ENCODE data around the gene UACA. TPM values are rescaled to one million over a fixed set of nuclear protein-coding genes. Genes with fewer than 3 reads are reported as not detected.
A peak's percentile ranks its signal among the peaks of the same experiment; 100 is the strongest.

Gene UACA
- total and polyA plus RNA-seq, 8 donors = 4.9 to 135 (median 36.1) TPM

DNA sequence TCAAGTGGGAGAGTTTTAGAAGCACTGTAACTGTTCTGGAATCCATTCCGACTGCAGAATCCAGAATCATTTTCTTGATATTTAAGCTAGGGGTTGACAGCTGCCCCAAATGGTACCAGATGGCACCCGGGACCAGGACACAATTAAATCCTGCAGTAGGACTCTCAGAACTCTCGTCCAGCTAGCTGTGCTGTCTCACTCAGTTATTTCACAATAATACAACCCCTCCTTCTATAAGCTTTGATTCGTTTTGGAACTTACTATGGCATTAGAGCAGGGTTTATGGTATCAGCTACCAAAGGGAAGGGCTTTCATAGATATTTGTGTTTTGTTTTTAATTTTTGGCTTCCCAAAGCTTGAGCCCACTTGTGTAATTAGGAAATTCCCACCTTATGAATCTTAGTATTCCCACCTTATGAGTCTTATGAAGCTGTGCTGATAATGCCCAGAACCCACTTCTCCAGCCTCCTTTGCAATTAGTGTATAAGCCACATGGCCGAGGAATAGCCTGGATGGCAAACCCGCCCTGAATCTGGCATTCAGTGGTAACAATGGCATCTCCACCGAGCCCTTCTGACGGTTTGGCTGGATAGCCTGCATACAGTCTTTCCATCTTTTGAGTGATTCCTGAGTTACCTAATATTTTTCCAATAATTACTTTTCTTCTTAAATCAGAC, 120.1 kb downstream of the UACA start:
- no peaks in the 10 kb centered on the region for H3K36me3 ChIP-seq
- H3K4me3 ChIP-seq = no peak overlapping the region
- no peaks in the 10 kb centered on the region for H3K4me1 ChIP-seq
- intact Hi-C loops (cut with DNase I; ENCODE audit: low total_unique reads) = no loop called here
- no peak overlapping the region for H3K27ac ChIP-seq
- no peak for DNase-seq
- WGBS, 5 donors = 82 to 89% (median 86%) methylated on average over 8 of the region's 8 CpGs
- H3K9me3 ChIP-seq = no peaks in the 10 kb centered on the region
- no peak for TF ChIP-seq POLR2A (IDR thresholded peaks at IDR 0.05)
- no peak for TF ChIP-seq EP300 (IDR thresholded peaks at IDR 0.05)
- no peak for TF ChIP-seq POLR2AphosphoS5 (IDR thresholded peaks at IDR 0.05)
- TF ChIP-seq, protein P1, sequence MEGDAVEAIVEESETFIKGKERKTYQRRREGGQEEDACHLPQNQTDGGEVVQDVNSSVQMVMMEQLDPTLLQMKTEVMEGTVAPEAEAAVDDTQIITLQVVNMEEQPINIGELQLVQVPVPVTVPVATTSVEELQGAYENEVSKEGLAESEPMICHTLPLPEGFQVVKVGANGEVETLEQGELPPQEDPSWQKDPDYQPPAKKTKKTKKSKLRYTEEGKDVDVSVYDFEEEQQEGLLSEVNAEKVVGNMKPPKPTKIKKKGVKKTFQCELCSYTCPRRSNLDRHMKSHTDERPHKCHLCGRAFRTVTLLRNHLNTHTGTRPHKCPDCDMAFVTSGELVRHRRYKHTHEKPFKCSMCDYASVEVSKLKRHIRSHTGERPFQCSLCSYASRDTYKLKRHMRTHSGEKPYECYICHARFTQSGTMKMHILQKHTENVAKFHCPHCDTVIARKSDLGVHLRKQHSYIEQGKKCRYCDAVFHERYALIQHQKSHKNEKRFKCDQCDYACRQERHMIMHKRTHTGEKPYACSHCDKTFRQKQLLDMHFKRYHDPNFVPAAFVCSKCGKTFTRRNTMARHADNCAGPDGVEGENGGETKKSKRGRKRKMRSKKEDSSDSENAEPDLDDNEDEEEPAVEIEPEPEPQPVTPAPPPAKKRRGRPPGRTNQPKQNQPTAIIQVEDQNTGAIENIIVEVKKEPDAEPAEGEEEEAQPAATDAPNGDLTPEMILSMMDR (IDR thresholded peaks at IDR 0.05) = no peak
- no peaks in the 10 kb centered on the region for H3K27me3 ChIP-seq

DNA sequence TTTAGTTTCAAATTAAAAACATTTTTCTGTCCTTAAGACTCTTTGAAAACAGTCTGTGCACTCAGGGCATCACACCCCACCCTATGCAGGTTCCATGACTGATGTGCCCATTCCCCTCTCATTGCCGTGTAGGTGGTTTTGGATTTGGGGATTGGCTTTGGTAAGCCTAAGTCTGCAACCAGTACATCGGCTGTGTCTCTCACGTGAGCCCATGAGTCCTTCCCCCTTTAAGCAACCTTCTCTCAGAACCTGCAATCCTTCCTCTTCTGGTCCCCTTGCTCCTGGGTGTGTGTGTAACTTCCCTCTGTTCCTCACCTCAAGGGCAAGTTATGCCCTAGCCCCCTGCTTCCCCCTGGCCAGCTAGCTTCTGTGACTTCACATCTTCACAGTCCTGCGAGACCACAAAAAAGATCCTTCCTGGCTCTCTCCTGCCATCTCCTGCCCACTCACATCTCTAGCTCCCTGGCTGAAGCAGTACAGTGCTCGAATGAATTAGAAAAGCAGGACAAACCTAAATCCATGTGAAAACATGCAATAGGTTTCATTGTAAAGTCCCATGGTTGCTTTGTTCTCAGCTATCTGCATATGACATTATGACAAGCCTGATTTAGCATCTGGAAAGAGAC, 126.7 kb downstream of the UACA start:
- Histone ChIP-seq H3K4me3 (no peak overlapping the region), H3K27me3 (no peaks in the 10 kb centered on the region), H3K4me1 (peaks cover 3 to 20% (median 9%) of the 10 kb centered on the region in 4 donors), H3K27ac (no peak overlapping the region), H3K36me3 (no peaks in the 10 kb centered on the region), H3K9me3 (no peaks in the 10 kb centered on the region)
- peak in 1 of 2 donors; percentile 67 for DNase-seq
- TF ChIP-seq POLR2A (IDR thresholded peaks at IDR 0.05) (no peak), POLR2AphosphoS5 (IDR thresholded peaks at IDR 0.05) (no peak), EP300 (IDR thresholded peaks at IDR 0.05) (no peak)
- TF ChIP-seq, protein P1 (IDR thresholded peaks at IDR 0.05) = no peak
- 63 to 74% (median 70%) methylated on average over 5 of the region's 5 CpGs for WGBS, 5 donors
- intact Hi-C loops (cut with DNase I; ENCODE audit: low total_unique reads) = no loop called here

DNA sequence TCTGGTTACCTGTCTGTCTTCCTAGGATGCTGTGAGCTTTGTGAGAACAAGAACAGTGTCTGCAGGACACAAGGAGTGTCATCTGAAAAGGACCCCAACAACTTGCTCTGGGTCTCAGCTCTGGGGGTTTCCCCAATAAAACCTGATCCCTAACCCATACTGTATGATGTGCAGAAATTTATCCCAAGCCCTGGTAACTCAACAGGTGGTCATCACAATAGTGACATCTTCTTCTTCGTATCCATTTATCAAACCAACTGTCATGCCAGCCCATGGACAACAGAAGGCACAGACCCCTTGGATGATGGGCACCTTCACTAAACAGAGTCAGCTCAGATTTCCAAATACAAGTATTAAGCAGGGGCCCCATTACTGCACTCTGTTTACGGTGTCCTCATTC, 127.5 kb downstream of the UACA start:
- 94 to 100% (median 95%) methylated on average over 2 of the region's 2 CpGs for WGBS, 5 donors
- Histone ChIP-seq H3K36me3 (no peaks in the 10 kb centered on the region), H3K4me1 (peaks cover 5 to 27% (median 9%) of the 10 kb centered on the region in 4 donors), H3K4me3 (no peak overlapping the region), H3K9me3 (no peaks in the 10 kb centered on the region), H3K27me3 (no peaks in the 10 kb centered on the region), H3K27ac (no peak overlapping the region)
- TF ChIP-seq, protein P1 (IDR thresholded peaks at IDR 0.05) = no peak
- intact Hi-C loops (cut with DNase I; ENCODE audit: low total_unique reads) = no loop called here
- no peak for DNase-seq

DNA sequence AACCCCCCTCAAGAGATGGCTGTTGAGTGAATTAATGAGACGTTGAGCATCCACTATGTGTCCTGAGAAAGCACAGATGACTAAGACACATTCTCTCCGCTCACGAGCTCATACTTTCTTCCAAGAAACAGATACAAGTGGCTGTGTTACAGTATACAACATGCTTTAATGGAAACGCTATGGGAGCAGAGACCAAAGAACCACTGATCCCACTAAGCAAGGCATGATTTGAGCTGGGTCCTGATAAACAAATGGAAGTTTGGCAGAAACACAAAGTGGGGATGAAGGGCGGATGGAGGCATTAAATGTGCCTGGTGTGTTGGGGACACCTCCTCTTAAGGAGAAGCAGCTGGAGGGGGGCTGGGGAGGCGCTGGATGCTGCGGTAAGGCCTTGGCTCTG, 129.4 kb downstream of the UACA start:
- 76 to 83% (median 83%) methylated on average over 7 of the region's 7 CpGs for WGBS, 5 donors
- intact Hi-C loops (cut with DNase I; ENCODE audit: low total_unique reads) = no loop called here
- Histone ChIP-seq H3K4me3 (no peak overlapping the region), H3K4me1 (peaks cover 5 to 27% (median 9%) of the 10 kb centered on the region in 4 donors), H3K36me3 (no peaks in the 10 kb centered on the region), H3K27me3 (no peaks in the 10 kb centered on the region), H3K9me3 (no peaks in the 10 kb centered on the region), H3K27ac (no peak overlapping the region)
- TF ChIP-seq POLR2AphosphoS5 (IDR thresholded peaks at IDR 0.05) (no peak), POLR2A (IDR thresholded peaks at IDR 0.05) (no peak), EP300 (IDR thresholded peaks at IDR 0.05) (no peak)
- TF ChIP-seq, protein P1 (IDR thresholded peaks at IDR 0.05) = no peak
- DNase-seq = peak in 1 of 2 donors; percentile 30

All from stomach (tissue), 9 donors.